GM21786 (cell line): ENCODE data around the gene DGKZ.

Experiments
- ATAC-seq: cut with Tn5 transposase; IDR thresholded peaks from one replicate; pipeline ENCODE4 v1.9.1; 2021; ENCODE audit not compliant: unreplicated experiment

Gene DGKZ

DNA sequence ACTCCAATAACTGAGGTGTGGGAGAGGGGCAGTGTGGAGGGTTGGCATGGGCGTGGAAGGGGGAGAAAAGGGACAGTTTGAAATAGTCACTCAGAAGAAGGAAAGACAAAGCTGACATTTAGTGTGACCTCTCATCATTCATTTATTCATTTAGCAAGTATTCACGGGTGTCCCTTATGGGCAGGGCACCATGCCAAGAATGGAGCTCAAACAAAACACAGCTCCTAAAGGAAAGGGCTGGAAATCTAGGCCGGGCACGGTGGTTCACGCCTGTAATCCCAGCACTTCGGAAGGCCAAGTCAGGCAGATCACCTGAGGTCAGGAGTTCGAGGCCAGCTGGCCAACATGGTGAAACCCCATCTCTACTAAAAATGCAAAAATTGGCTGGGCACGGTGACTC is 19.4 kb upstream of the DGKZ start:
- no peak for ATAC-seq

GRCh38 chr11:46330154-46330553 is 17.1 kb upstream of the DGKZ start:
- ATAC-seq: no peak

- no peak for ATAC-seq
Observed at GRCh38 chr11:46330563-46331281, 16.5 kb upstream of the DGKZ start.

DNA sequence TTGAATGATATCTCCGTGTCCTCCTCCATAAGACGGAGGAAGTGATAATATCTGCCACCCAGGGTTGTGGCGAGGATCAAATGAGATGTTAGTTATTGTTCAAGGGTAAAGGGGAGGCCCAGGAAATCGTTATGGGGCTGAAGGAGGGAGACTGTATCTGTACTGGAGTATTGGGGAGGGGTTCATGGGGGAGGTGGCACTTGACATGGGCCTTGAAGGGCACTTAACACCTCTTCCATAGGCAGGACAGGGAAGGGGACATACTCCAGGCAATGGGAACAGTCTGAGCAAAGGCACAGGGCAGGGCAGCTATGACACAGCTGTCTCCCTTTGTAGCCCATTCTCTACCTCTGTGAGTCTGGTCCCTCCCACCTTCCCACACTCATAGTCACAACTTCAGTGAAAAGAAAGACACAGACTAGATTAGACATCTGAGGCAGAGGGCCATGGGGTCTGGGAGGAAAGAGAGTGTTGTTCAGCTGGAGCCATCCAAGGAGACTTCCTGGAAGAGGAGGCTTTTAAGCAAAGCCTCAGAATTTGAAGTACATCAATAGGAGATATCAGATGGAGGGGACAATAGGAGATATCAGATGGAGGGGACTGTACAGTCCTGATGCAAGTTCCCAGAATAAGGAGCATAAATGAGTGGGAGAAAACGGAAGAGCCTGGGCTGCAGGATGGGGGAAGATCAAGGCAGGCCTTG is 15.8 kb upstream of the DGKZ start:
- ATAC-seq: no peak

DNA sequence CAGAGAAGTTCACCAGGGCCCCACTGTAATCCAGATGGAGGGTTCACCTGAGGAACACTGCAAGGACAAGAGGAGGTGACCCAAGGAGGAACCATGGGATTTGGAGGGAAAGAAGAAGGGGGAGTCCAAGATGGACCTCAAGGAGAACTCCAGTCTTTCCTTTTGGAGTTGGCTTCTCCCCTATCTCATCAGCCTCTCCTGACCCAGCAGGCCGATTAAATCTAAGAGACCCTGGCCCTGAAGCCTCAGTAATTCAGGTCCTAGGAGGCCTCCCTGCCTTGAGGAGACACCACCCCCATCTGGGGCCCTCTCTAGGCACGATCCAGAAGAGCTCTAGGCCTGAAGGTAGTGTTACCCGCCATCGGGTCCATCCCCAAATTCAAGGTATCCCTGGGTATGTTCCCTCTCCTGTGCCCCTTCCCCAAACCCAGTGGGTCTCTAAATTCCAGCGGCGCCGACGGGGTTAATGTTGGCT is 15.1 kb upstream of the DGKZ start:
- ATAC-seq: no peak

- no peak for ATAC-seq
Observed at GRCh38 chr11:46332568-46333393, 14.5 kb upstream of the DGKZ start.

DNA sequence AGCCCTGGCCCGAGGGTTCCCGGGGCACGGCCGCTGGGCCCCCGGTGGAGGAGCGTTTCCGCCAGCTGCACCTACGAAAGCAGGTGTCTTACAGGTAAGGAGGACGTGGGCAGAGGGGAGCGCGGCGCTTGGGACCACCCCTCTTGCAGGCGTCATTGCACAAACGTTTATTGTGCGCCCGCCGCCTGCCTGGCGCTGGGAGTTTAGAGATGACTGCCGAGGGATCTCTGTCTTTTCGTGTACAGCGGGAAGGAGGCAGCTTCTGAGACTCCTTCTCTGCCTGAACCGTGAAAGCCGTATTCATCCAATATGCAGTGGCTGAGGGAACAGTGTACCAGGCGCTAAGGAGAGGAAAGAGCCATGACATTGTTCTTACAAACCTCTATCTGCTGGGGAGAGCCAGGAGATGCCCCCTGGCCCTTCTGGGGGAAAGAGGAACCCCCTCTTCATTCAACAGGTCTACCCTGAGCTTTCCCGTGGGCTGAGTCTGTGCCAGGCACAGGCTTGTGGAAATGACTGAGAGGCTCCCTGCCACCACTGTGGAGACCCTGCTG is 13.8 kb upstream of the DGKZ start:
- no peak for ATAC-seq

DNA sequence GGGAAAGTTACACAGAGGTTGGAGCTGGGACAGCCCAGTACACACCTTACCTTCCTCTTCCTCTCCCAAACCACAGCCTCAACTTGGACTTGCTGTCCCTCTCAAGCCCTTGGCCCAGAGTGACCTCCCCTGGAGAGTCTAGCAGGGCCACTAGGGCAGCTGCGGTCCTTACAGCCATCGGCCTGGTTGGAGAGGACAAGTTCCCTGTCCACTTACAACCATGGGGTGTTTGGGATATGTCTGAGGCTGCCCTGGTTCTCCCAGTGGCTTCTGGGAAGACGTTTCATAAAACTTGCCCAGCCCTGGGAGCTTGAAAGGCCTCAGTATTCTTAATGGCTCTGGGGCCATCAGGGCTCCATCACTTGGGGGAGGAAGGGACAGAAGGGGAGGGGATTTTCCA is 13.1 kb upstream of the DGKZ start:
- ATAC-seq: no peak

GRCh38 chr11:46335271-46335670 is 12.0 kb upstream of the DGKZ start:
- ATAC-seq: no peak

DNA sequence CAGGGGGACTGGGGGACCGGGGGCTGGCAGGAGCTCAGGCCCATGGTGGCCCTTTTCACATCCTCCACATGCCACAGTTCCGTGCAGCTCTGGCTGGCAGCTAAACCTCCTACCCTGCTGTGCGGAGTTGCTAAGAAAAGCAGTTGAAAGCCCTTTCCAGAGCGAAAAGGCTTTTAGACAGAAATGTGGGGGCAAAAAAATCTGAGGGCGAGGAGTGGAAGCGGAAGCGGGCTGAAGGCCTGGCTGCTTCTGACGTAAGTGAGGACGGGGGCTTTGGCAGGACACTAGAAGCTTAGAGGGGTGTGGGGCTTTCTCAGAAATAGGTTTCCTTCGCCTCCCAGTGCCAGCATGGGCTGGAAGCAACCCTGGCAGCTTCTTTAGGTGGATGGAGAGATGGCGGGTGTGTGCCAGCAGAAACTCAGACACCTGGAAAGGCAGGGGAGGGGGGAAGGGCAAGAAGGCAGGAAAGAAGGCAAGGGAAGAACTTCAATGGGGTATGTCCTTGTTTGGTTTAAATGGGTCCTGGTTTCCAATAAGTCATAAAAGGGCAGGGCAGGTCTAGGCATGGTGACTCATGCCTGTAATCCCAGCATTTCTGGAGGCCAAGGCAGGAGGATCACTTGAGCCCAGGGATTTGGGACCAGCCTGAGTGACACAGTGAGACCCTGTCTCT is 11.2 kb upstream of the DGKZ start:
- no peak for ATAC-seq

GRCh38 chr11:46336563-46337180 is 10.6 kb upstream of the DGKZ start:
- ATAC-seq: no peak

GRCh38 chr11:46337626-46338345 is 9.5 kb upstream of the DGKZ start:
- ATAC-seq: no peak

- no peak for ATAC-seq
Observed at GRCh38 chr11:46338636-46338987, 8.7 kb upstream of the DGKZ start.

DNA sequence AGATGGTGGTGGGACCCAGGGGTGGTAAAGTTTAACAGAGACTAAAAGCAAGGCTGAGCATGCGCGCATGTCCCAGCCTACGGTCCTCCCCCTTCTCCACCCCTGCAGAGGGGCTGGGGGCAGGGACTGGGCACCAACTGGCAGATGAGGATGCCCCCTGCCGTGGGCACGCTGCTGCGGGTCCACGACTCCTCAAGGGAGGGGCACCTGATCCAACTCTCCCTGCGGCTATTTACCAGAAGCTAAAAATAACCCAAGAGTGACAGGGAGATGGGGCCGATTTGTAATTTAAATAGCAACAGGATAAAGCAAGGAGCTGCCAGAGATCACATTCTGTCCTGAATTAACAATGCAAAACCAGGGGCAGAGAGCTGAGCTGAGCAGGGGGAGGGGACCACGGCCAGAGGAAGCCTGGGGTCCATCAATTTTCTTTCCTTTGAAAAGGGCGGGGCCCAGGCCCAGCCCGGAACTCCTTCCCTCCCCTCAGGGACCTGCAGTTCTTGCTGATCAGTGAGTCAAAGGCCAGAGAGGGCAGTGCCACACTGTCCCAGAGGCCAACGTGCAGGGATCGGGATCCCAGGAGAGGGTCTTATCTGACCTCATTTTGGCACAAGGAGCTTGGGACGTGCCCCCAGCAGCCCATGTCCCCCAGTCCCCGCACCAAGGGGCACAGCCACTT is 8.1 kb upstream of the DGKZ start:
- ATAC-seq: no peak

DNA sequence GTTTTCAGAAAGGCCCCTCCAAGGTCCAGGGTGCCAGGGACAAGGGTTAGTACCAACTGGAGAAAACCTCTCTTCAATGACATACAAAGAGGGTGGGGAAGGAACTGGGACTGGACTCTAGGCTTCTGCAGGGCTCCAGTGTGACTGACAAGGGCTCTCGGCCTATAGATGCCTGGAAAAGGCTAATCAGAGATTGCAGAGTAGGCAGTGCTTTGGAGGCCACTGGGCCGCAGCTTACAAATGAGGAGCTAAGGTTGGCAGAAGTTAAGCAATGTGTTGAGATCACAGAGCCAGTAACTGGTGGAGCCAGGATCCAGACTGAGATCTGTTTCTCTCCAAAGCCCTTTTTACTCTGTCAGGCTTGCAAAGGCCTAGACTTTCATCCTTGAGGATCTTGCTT is 7.4 kb upstream of the DGKZ start:
- no peak for ATAC-seq

GRCh38 chr11:46341454-46341853 is 5.8 kb upstream of the DGKZ start:
- ATAC-seq: no peak

- ATAC-seq: no peak
Observed at GRCh38 chr11:46342239-46342638, 5.0 kb upstream of the DGKZ start.

DNA sequence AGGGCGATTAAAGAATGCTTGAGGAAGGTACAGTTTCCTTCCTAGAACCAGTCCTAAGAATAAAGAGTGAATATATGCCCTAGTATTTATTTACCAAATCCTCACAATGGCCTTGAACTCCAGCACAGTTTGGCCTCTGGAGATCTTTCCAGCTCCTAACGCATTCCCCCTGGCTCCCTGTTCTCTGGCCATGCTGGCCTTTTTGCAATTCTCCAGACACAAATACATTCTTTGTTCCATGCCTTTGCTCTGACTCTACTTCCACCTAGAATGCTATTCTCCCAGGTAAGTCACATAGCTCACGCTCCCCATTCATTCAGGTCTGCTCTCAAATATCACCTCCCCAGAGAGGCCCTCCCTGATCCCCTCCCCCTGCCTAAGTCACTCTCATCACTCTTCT is 3.7 kb upstream of the DGKZ start:
- no peak for ATAC-seq

DNA sequence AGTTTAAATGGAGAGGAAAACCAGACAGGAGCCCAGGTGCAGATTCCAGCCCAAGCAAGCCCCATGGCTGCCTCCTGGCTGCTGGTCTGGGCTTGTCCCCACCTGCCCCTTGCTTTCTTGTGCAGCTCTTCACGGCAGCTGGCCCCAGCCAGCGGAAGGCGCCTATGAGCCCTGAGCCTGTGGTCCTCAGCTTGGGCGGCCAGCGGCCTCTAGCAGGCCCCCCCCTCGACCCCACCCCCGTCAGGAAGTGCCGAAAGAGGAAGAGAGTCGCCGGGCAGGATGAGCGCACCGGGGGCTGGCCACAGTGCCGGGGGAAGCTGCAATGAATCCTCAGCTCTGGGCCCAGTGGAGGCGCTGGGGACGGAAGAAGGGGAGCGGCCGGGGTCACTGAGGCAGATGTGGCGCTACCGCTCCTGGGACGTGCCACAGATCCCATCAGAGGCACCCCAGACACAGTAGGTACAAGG is 2.1 kb upstream of the DGKZ start:
- ATAC-seq: no peak
